ENCODE data around the gene CIAO2A. TPM values are rescaled to one million over a fixed set of nuclear protein-coding genes. Genes with fewer than 3 reads are reported as not detected.

The CIAO2A gene
- total RNA-seq, 1 donor from 2014 or later = 51.4 TPM

- DNase-seq (ENCODE audit: low spot score) = no peak
- Mint-ChIP-seq H3K27me3 (ENCODE audit: unreplicated experiment) (peaks cover 5% of the 10 kb centered on the region), H3K36me3 (ENCODE audit: low read depth, unreplicated experiment) (peaks cover 54% of the 10 kb centered on the region), H3K27ac (ENCODE audit: unreplicated experiment) (no peak overlapping the region), H3K9me3 (ENCODE audit: unreplicated experiment) (no peaks in the 10 kb centered on the region), H3K4me1 (ENCODE audit: unreplicated experiment) (peaks cover 25% of the 10 kb centered on the region), H3K4me3 (ENCODE audit: unreplicated experiment) (peak overlapping the region; percentile 24)
- TF ChIP-seq, protein P1, sequence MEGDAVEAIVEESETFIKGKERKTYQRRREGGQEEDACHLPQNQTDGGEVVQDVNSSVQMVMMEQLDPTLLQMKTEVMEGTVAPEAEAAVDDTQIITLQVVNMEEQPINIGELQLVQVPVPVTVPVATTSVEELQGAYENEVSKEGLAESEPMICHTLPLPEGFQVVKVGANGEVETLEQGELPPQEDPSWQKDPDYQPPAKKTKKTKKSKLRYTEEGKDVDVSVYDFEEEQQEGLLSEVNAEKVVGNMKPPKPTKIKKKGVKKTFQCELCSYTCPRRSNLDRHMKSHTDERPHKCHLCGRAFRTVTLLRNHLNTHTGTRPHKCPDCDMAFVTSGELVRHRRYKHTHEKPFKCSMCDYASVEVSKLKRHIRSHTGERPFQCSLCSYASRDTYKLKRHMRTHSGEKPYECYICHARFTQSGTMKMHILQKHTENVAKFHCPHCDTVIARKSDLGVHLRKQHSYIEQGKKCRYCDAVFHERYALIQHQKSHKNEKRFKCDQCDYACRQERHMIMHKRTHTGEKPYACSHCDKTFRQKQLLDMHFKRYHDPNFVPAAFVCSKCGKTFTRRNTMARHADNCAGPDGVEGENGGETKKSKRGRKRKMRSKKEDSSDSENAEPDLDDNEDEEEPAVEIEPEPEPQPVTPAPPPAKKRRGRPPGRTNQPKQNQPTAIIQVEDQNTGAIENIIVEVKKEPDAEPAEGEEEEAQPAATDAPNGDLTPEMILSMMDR (IDR thresholded peaks at IDR 0.05; ENCODE audit: unreplicated experiment) = no peak
Observed at GRCh38 chr15:64137226-64137833, 43.7 kb upstream of the CIAO2A start.

DNA sequence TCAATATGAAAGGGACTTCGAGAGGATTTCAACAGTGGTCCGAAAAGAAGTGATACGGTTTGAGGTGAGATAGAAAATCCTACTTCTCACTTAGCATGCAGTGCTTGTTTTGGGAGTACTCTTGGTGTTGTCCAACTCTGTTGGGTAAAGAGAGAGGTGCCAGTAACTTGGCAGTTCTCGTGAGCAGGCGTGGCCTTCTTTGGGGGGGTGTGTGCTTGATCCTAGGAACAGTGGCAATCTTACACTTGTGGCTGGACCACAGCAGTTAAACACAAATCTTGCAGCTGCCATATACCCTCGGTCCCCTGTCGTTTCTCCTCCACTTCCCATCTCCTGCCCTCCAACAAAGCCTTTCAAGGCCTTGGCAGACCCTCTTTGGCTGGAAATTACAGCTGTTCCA lies 42.7 kb upstream of the CIAO2A start:
- peaks cover 57% of the 10 kb centered on the region for H3K36me3 Mint-ChIP-seq (ENCODE audit: low read depth, unreplicated experiment)
- H3K4me1 Mint-ChIP-seq (ENCODE audit: unreplicated experiment) = peaks cover 18% of the 10 kb centered on the region
- no peaks in the 10 kb centered on the region for H3K9me3 Mint-ChIP-seq (ENCODE audit: unreplicated experiment)
- H3K27ac Mint-ChIP-seq (ENCODE audit: unreplicated experiment) = no peak overlapping the region
- DNase-seq (ENCODE audit: low spot score) = no peak
- no peak overlapping the region for H3K4me3 Mint-ChIP-seq (ENCODE audit: unreplicated experiment)
- TF ChIP-seq, protein P1 (IDR thresholded peaks at IDR 0.05; ENCODE audit: unreplicated experiment) = no peak
- peaks cover 6% of the 10 kb centered on the region for H3K27me3 Mint-ChIP-seq (ENCODE audit: unreplicated experiment)

DNA sequence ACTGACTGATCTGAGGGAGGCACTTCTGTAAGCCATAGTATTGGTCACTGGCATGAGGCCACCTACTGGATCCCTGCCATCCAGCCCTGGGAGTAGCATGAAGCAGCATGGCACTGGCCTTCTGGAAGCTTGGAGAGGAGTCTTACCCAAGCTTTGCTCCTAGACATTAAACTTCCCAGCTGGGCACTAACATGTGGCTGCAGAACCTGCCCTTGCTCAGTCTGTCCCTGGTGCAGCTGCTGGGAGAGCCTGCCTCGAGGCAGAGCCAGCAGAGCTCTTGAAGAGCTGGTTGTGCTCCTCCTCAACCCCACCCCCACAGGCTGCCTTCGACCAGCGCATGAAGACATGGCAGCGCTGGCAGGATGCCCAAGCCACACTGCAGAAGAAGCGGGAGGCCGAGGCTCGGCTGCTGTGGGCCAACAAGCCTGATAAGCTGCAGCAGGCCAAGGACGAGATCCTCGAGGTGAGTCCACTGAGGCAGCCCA lies 40.7 kb upstream of the CIAO2A start:
- TF ChIP-seq, protein P1 (IDR thresholded peaks at IDR 0.05; ENCODE audit: unreplicated experiment) = no peak
- peaks cover 62% of the 10 kb centered on the region for H3K36me3 Mint-ChIP-seq (ENCODE audit: low read depth, unreplicated experiment)
- H3K9me3 Mint-ChIP-seq (ENCODE audit: unreplicated experiment) = no peaks in the 10 kb centered on the region
- no peak overlapping the region for H3K4me3 Mint-ChIP-seq (ENCODE audit: unreplicated experiment)
- H3K27me3 Mint-ChIP-seq (ENCODE audit: unreplicated experiment) = peaks cover 6% of the 10 kb centered on the region
- no peak overlapping the region for H3K27ac Mint-ChIP-seq (ENCODE audit: unreplicated experiment)
- no peak for DNase-seq (ENCODE audit: low spot score)
- H3K4me1 Mint-ChIP-seq (ENCODE audit: unreplicated experiment) = peaks cover 7% of the 10 kb centered on the region

DNA sequence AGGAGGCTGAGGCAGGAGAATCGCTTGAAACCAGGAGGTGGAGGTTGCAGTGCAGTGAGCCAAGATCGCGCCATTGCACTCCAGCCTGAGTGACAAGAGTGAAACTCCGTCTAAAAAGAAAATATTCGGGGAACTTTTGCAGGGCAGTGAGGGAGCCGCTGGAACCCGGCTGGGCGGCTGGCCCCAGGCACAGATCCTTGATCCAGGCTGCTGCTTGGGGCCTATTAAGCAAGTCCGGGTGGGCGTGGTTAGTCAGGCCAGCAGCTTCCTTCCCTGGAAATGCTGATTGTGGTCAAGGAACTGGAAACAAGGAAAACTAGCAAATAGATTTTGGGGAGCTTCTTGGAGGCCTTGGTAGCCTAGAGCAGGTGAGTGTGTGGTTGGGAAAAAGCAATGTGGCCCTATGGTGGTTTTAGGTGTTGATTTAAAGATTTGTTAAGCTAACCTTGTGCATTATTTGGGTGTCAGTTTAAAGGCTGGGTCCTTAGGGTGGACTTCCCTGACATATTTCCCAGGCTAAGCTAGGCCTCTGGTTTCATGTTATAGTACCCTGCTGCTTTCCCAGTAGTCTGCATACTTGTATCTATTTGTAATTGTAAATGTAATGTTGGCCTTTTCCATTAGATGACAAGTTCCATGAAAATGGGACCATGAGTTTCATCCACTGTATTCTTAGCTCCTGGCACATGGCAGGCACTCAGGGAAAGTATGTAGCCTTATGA lies 40.1 kb upstream of the CIAO2A start:
- Mint-ChIP-seq H3K27ac (ENCODE audit: unreplicated experiment) (no peak overlapping the region), H3K27me3 (ENCODE audit: unreplicated experiment) (peaks cover 6% of the 10 kb centered on the region), H3K4me3 (ENCODE audit: unreplicated experiment) (no peak overlapping the region)

More for the DNA sequence above, 40.1 kb upstream of the CIAO2A start:
- Mint-ChIP-seq H3K9me3 (ENCODE audit: unreplicated experiment) (no peaks in the 10 kb centered on the region), H3K4me1 (ENCODE audit: unreplicated experiment) (peaks cover 7% of the 10 kb centered on the region), H3K36me3 (ENCODE audit: low read depth, unreplicated experiment) (peaks cover 62% of the 10 kb centered on the region)
- TF ChIP-seq, protein P1 (IDR thresholded peaks at IDR 0.05; ENCODE audit: unreplicated experiment) = no peak
- DNase-seq (ENCODE audit: low spot score) = no peak
